ENCODE measurements around the gene GPR39. TPM values are rescaled to one million over a fixed set of nuclear protein-coding genes. Genes with fewer than 3 reads are reported as not detected.

The GPR39 gene
- total RNA-seq, 2 donors from 2014 or later, result 7.3 to 9.6 TPM

DNA sequence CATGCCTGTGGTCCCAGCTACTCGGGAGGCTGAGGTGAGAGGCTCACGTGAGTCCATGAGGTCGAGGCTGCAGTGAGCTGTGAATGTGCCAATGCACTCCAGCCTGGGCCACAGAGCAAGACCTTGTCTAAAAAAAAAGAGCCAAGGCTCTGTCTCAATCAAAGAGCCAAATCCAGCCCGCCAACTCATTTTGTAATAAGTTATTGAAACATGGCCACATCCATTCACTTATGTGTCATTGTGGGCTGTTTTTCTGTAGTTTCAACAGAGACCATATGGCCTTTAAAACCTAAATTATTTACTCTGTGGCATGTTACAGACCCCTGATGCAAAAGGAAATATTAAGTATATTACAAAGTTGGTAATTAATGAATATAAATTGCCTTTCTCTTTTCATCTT lies 60.8 kb downstream of the GPR39 start:
- Histone ChIP-seq H3K36me3 (replicated peaks in 1 of 2; ENCODE audit: insufficient read depth in 1 of 2, low read depth in 2 of 2) (no peaks in the 10 kb centered on the region), H3K4me1 (peaks cover 16% of the 10 kb centered on the region), H3K27me3 (no peaks in the 10 kb centered on the region), H3K9me3 (no peaks in the 10 kb centered on the region), H3K4me3 (no peak overlapping the region), H3K27ac (no peak overlapping the region)
- TF ChIP-seq, protein P1, sequence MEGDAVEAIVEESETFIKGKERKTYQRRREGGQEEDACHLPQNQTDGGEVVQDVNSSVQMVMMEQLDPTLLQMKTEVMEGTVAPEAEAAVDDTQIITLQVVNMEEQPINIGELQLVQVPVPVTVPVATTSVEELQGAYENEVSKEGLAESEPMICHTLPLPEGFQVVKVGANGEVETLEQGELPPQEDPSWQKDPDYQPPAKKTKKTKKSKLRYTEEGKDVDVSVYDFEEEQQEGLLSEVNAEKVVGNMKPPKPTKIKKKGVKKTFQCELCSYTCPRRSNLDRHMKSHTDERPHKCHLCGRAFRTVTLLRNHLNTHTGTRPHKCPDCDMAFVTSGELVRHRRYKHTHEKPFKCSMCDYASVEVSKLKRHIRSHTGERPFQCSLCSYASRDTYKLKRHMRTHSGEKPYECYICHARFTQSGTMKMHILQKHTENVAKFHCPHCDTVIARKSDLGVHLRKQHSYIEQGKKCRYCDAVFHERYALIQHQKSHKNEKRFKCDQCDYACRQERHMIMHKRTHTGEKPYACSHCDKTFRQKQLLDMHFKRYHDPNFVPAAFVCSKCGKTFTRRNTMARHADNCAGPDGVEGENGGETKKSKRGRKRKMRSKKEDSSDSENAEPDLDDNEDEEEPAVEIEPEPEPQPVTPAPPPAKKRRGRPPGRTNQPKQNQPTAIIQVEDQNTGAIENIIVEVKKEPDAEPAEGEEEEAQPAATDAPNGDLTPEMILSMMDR (IDR thresholded peaks at IDR 0.05), result no peak
- TF ChIP-seq POLR2A (IDR thresholded peaks at IDR 0.05), result no peak
- 88 to 94% methylated on average over 4 of the region's 4 CpGs for WGBS, 2 donors
- ATAC-seq (no peak), DNase-seq (no peak)
- intact Hi-C loops (cut with DNase I), result no loop called here

DNA sequence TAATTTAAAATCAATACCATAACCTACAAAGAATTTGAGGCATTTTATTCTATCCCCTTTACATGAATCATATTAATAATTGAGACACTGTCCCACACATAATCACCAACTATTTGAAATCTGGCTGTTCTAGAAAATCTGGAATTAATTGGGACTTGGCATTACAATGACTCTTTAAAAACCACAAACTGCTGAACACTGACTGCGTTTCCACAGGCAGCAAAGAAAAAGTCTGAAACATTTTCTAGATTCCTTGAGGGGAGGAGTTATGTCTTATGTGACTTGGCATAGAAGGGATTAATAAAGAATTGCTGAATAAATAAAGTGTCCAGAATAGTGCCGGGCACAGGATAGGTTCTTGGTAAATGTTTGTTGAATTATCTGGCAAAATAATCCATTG lies 61.4 kb downstream of the GPR39 start:
- intact Hi-C loops (cut with DNase I), result no loop called here
- WGBS, 2 donors, result 27 to 29% methylated on average over 2 of the region's 2 CpGs

DNA sequence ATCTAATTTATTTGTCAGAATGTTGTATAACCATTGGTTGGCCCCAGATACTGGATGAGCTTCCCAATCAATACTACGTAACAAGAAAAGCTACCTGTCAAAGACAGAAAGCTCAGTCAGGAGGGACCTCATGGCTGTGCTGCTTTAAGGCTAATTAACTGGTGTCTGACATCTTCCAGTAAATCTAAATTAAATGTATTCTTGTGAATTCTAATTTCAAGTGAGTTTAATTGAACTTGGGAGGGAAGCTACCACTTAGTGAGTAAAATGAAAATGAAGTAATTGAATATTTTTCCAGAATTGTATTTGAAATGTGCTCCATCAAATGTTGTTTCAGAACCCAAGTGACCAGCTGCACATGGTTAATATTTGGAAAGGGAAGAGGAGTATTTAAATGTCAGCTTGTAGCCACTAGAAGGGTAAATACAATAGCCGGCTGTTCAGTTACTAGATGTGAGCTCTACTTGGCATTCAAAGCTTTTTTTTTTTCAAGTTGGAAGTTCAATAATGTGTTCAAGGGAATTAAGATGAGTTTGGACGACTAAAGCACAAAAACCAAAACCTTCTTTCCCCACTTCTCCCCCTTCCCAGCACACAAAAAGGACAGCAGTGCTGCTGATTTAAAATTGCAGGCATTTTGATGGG lies 62.0 kb downstream of the GPR39 start:
- Histone ChIP-seq H3K9me3 (no peaks in the 10 kb centered on the region), H3K27me3 (no peaks in the 10 kb centered on the region), H3K27ac (no peak overlapping the region), H3K36me3 (replicated peaks in 1 of 2; ENCODE audit: insufficient read depth in 1 of 2, low read depth in 2 of 2) (no peaks in the 10 kb centered on the region), H3K4me3 (no peak overlapping the region), H3K4me1 (peaks cover 16% of the 10 kb centered on the region)
- no peak for TF ChIP-seq POLR2A (IDR thresholded peaks at IDR 0.05)
- TF ChIP-seq, protein P1 (IDR thresholded peaks at IDR 0.05), result no peak
- DNase-seq (no peak), ATAC-seq (no peak)
- 33 to 41% methylated on average over 3 of the region's 3 CpGs for WGBS, 2 donors
- intact Hi-C loops (cut with DNase I), result no loop called here

More for the DNA sequence above, 61.4 kb downstream of the GPR39 start:
- TF ChIP-seq, protein P1 (IDR thresholded peaks at IDR 0.05), result no peak
- TF ChIP-seq POLR2A (IDR thresholded peaks at IDR 0.05), result no peak
- Histone ChIP-seq H3K36me3 (replicated peaks in 1 of 2; ENCODE audit: insufficient read depth in 1 of 2, low read depth in 2 of 2) (no peaks in the 10 kb centered on the region), H3K4me3 (no peak overlapping the region), H3K27me3 (no peaks in the 10 kb centered on the region), H3K27ac (no peak overlapping the region), H3K9me3 (no peaks in the 10 kb centered on the region), H3K4me1 (peaks cover 16% of the 10 kb centered on the region)
- ATAC-seq (no peak), DNase-seq (no peak)

DNA sequence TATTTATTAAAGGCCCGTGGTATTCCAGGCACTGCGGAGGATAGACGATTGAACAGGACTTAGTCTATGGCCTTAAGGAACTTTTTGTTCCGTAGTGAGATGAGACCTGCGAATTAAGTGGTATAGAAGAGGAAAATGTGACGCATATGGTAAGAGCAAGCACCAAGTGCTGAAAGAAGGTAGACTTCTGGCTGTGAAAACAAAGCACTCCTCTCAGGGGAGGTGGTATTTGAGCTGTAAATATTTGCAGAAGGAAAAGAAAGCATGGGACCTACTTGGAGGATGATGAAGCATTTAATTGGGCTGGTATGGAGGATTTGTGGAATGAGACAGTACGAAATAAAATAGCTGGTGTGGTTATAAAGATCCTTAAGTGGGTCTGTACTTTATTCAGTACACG lies 62.5 kb downstream of the GPR39 start:
- peaks cover 16% of the 10 kb centered on the region for H3K4me1 ChIP-seq
- no peak overlapping the region for H3K4me3 ChIP-seq
- TF ChIP-seq, protein P1 (IDR thresholded peaks at IDR 0.05), result no peak
- TF ChIP-seq POLR2A (IDR thresholded peaks at IDR 0.05), result no peak
- WGBS, 2 donors, result 64 to 77% methylated on average over 8 of the region's 8 CpGs
- no peaks in the 10 kb centered on the region for H3K9me3 ChIP-seq
- ATAC-seq (no peak), DNase-seq (no peak)
- no peak overlapping the region for H3K27ac ChIP-seq
- intact Hi-C loops (cut with DNase I), result no loop called here
- H3K27me3 ChIP-seq, result no peaks in the 10 kb centered on the region
- no peaks in the 10 kb centered on the region for H3K36me3 ChIP-seq (replicated peaks in 1 of 2; ENCODE audit: insufficient read depth in 1 of 2, low read depth in 2 of 2)

DNA sequence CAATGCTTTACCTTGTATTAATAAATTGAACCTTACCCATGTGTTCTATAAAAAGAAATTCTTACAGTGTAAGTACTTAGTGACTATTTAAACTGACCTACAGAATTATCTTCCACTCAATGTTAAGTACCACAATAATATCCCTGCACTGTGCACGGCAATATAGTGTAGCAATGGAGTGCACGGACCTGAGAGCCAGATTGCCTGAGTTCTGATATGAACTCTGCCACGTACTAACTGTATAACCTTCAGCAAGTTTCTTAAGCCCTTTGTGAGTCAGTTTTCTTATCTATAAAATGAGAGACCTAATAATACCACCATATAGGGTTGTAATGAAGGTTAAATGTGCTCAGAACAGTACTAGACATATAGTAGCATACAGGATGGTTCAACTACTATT lies 66.2 kb downstream of the GPR39 start:
- intact Hi-C loops (cut with DNase I), result no loop called here
- Histone ChIP-seq H3K27ac (no peak overlapping the region), H3K4me1 (peaks cover 15% of the 10 kb centered on the region), H3K9me3 (no peaks in the 10 kb centered on the region), H3K36me3 (replicated peaks in 1 of 2; ENCODE audit: insufficient read depth in 1 of 2, low read depth in 2 of 2) (no peaks in the 10 kb centered on the region), H3K27me3 (no peaks in the 10 kb centered on the region), H3K4me3 (no peak overlapping the region)
- ATAC-seq (no peak), DNase-seq (no peak)
- WGBS, 2 donors, result 80 to 86% methylated on average over 3 of the region's 3 CpGs
- no peak for TF ChIP-seq POLR2A (IDR thresholded peaks at IDR 0.05)
- TF ChIP-seq, protein P1 (IDR thresholded peaks at IDR 0.05), result no peak

Measured in body of pancreas (tissue), 4 donors.